Measurements from ENCODE around the gene ACSF3.

DNA sequence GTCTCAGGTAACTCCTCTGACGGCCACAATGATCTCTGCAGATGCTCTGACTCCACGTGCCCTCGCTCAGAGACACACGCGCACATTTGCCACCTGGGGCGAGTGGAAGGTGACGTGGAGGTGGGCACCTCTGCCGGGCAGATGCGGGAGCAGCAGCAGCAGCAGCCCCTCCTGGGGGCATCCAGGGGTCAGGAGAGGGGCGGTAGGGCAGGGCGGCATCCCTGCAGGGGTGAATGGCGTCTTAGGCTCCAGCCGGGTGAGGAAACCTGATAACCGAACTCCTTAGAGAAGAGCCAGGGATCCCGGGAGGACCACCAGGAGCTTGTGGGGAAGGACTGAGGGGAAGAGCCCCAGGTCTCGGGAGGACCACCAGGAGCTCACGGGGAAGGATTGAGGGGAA is 43.3 kb downstream of the ACSF3 start:
- TF ChIP-seq, protein P1, sequence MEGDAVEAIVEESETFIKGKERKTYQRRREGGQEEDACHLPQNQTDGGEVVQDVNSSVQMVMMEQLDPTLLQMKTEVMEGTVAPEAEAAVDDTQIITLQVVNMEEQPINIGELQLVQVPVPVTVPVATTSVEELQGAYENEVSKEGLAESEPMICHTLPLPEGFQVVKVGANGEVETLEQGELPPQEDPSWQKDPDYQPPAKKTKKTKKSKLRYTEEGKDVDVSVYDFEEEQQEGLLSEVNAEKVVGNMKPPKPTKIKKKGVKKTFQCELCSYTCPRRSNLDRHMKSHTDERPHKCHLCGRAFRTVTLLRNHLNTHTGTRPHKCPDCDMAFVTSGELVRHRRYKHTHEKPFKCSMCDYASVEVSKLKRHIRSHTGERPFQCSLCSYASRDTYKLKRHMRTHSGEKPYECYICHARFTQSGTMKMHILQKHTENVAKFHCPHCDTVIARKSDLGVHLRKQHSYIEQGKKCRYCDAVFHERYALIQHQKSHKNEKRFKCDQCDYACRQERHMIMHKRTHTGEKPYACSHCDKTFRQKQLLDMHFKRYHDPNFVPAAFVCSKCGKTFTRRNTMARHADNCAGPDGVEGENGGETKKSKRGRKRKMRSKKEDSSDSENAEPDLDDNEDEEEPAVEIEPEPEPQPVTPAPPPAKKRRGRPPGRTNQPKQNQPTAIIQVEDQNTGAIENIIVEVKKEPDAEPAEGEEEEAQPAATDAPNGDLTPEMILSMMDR (IDR thresholded peaks at IDR 0.05), result no peak
- no peak for TF ChIP-seq EZH2 (IDR thresholded peaks at IDR 0.05)

All from neural progenitor cell (in vitro differentiated cells).